GM10248 (cell line): ENCODE data around the gene CNTN1.

Source experiments
- CTCF ChIA-PET: fragments of 300-600 bp; sonication (Branson Sonifier 250); formaldehyde crosslinking; extraction: SDS; loops from one replicate; lab custom pipeline; 2021; ENCODE audit warnings: antibody characterized with exemption; lab: Yijun Ruan, JAX
- POLR2A ChIA-PET: fragments of 350-650 bp; sonication (Branson Sonifier 250); formaldehyde crosslinking; extraction: SDS; loops from one replicate; lab custom pipeline; 2020; ENCODE audit warnings: antibody characterized with exemption; lab: Yijun Ruan, JAX
- DNase-seq: peaks from one replicate; pipeline ENCODE4 v3.0.0; 2012; ENCODE audit errors: extremely low spot score
- CTCF ChIP-seq: IDR thresholded peaks from 2 replicates; pipeline ENCODE4 v1.5.1; 2012; ENCODE audit warnings: mild to moderate bottlenecking, low read depth; ENCODE audit errors: extremely low read depth, missing control alignments, control extremely low read depth

The CNTN1 gene

GRCh38 chr12:40689576-40689975 lies 2.7 kb upstream of the CNTN1 start:
- CTCF ChIA-PET: interaction anchor here (0.8 kb wide), 1 partner anchor 15 kb away, joined by 3 read pairs; no protein-coding TSS in a partner anchor
- TF ChIP-seq CTCF: no peak
- POLR2A ChIA-PET: no interaction called here

GRCh38 chr12:40692765-40693206 lies 547 bp downstream of the CNTN1 start:
- DNase-seq: no peak
- ChIA-PET POLR2A (no interaction called here), CTCF (no interaction called here)
- no peak for TF ChIP-seq CTCF

More at GRCh38 chr12:40689576-40689975, 2.7 kb upstream of the CNTN1 start:
- DNase-seq: no peak

- TF ChIP-seq CTCF: no peak
- ChIA-PET POLR2A (no interaction called here), CTCF (no interaction called here)
- DNase-seq: no peak
Observed at GRCh38 chr12:40693207-40693821, 1.1 kb downstream of the CNTN1 start.

- no peak for TF ChIP-seq CTCF
- ChIA-PET CTCF (no interaction called here), POLR2A (no interaction called here)
- no peak for DNase-seq
Observed at GRCh38 chr12:40697566-40698259, 5.5 kb downstream of the CNTN1 start.

- ChIA-PET POLR2A (no interaction called here), CTCF (interaction anchor here (0.9 kb wide), 1 partner anchor 19 kb away, joined by 3 read pairs; no protein-coding TSS in a partner anchor)
- no peak for DNase-seq
- TF ChIP-seq CTCF: no peak
Observed at GRCh38 chr12:40701756-40702155, 9.5 kb downstream of the CNTN1 start.

GRCh38 chr12:40711121-40711520 lies 18.9 kb downstream of the CNTN1 start:
- no peak for TF ChIP-seq CTCF
- ChIA-PET POLR2A (no interaction called here), CTCF (interaction anchor here (3.7 kb wide), 1 partner anchor 12 kb away, joined by 13 read pairs; no protein-coding TSS in a partner anchor)
- no peak for DNase-seq
